Measurements from ENCODE around the gene VPS9D1.

Gene VPS9D1

DNA sequence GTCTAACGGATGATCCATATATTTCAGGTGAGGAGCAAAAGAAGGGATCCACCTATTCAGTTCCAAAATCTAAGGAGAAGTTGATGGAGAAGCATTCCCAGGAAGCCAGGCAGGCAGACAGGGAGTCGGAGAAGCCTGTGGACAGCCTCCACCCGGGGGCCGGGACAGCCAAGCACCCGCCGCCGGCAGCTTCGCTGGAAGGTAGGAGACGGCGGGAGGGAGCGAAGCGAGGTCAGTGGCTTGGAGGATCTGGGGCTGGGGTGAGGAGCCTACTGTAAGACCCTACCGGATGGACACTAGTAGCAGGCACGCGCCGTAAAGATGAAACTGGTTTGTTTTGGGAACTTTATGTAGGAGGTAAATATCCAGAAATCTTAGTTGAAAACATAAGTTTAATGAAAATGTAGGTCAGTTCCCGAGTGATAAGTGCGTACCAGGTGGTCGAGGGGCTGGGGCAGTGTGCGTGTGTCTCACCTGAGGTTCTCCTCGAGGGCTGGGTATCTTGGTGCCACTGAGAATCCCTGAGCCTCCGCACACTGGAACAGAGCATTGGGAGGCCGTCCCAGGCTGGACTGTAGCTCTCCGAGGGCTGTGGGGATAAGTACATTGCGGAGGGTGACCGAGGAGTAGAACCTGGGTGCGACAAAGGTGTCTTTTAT, 62.3 kb downstream of the VPS9D1 start:
- peak in 1 of 2 experiments; percentile 41 for DNase-seq

DNA sequence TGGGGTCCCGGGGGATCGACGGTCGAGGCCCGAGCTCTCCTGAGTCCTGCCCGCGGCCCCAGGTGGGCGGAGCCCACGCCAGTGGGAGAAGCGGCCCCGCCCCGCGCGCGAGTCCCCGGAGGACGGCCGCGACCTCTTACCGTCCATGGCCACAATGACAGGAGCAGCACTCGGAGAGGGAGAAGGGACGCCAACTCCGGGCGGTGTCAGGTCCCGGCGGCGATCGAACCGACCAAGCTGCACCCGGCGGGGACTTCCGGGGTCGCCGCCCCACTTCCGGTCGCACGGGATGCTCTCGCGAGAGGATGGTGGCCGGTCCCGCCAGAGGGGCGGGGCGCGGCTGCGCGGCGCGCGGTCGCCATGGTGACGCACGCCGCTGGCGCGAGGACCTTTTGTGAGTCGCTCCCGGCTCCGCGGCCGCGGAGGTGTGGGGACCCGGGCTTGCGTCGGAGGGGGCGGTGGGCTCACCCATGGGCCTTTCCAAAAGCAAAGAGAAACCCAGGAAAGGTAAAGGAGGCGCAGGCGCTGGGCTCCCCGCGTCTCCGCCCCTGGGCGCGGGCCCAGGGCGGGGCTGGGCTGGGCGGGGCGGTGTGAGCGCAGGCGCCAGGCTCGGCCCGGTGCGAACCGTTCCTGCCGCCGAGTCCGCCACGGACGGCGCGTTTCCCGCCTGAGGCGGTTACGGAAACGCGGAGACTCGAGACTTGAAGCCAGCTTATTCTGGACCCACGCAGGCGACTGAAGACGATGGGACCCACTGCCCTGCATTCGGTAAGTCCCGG, 63.1 kb downstream of the VPS9D1 start, which contains the start of the genes CHMP1A and SPATA33:
Gene CHMP1A (minus strand): TSS at position 267 of the 779 bp plus-strand sequence. CDS start 120 bp downstream, at position 147.
Gene SPATA33 (plus strand): TSS at position 395 of the 779 bp plus-strand sequence. CDS start 76 bp downstream, at position 471.
- DNase-seq: peak; percentile 86 to 87
